Prostate gland (tissue), 2 donors: ENCODE measurements around the gene CD151. TPM values are rescaled to one million over a fixed set of nuclear protein-coding genes. Genes with fewer than 3 reads are reported as not detected.

Experiments
- DNase-seq: peaks from one replicate; pipeline ENCODE4 v3.0.0-alpha.2; 2019; ENCODE audit warnings: low spot score
- H3K27ac ChIP-seq, 2 donors: fragments of 200-600 bp; sonication (generic); 2 replicates each; pipeline ENCODE4 v1.5.1; 2017 to 2019
- H3K27me3 ChIP-seq: fragments of 200-600 bp; sonication (generic); replicated peaks from 2 replicates; pipeline ENCODE4 v1.5.1; 2019; ENCODE audit not compliant: insufficient read depth
- H3K36me3 ChIP-seq, 2 donors: fragments of 200-600 bp; sonication (generic); 1 replicate in 1 of 2; 2 replicates in 1 of 2; pipeline versions ENCODE4 v1.5.1 to v1.8.1; 2017 to 2019
- H3K4me1 ChIP-seq: fragments of 200-600 bp; sonication (generic); replicated peaks from 2 replicates; pipeline ENCODE4 v1.5.1; 2019
- H3K4me3 ChIP-seq, 2 donors: fragments of 200-600 bp; sonication (generic); 2 replicates each; pipeline ENCODE4 v1.5.1; 2017 to 2019
- H3K9me3 ChIP-seq: fragments of 200-600 bp; sonication (generic); 2 replicates; pipeline ENCODE4 v1.5.1; 2017
- CTCF ChIP-seq, 4 experiments: fragments of 200-600 bp in 2 of 4; fragments of 450-650 bp in 2 of 4; sonication (generic) in 2 of 4; IDR thresholded peaks; 1 replicate in 3 of 4; 2 replicates in 1 of 4; pipeline ENCODE4 v1.5.1; 2016 to 2019; ENCODE audit warnings: antibody characterized with exemption in 4 of 4, mild to moderate bottlenecking in 2 of 4, moderate library complexity in 2 of 4
- POLR2A ChIP-seq: fragments of 450-650 bp; IDR thresholded peaks from one replicate; pipeline ENCODE4 v1.6.1; 2016; ENCODE audit warnings: antibody characterized with exemption, mild to moderate bottlenecking
- POLR2AphosphoS5 ChIP-seq: sonication (generic); formaldehyde crosslinking; IDR thresholded peaks from one replicate; pipeline ENCODE4 v1.6.1; 2017; ENCODE audit warnings: antibody characterized with exemption
- WGBS: methylation state at CpG from one replicate; pipeline ENCODE4 v1.1.5; 2018; 5-methylcytosine and 5-hydroxymethylcytosine counted together
- intact Hi-C: fragments of 100-400 bp; cut with DNase I; formaldehyde crosslinking; loops from one replicate; pipeline ENCODE4 v1.14.2; 2022
- total RNA-seq, 2 donors: library from RNA; depleted of rRNA; stranded (reverse); fragments of >200 nt; gene quantifications; one replicate each; pipeline ENCODE4 v1.1.0, GENCODE V29; 2016

CD151 gene
- total RNA-seq = 100 to 1,000 TPM; 313 to 362 TPM

DNA sequence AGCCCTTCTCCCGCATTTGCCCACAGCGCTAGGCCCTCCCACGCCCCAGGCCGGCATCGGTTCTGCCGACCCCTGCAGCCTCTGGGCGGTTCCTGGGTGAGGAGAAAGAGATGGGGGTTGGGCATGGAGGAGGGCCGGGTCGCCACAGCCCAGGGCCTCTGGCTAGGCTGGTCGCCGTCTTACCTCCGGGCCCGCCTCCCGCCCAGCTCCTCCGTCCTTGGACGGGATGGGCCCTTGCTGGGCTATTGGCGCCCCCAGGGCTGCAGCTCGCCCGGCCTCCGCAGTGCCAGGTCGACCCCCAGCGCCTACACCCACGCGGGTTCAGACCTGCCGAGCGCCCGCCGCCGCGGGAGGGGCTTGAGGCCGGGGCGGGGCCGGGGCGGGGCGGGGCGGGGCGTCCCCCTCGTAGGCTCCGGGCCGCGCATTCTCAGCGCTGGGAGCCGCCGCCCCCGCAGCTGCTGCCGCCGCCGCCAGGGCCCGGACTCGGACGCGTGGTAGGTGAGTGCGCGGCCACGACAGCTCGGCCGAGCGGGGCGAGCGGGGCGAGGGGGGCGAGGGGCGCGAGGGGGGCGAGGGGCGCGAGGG, at the start of gene CD151:
Gene CD151, plus strand, starts transcription at position 424 of the 585 bp plus-strand sequence. CDS start 3,118 bp downstream, outside the sequence.
- Histone ChIP-seq H3K27ac (peak within 1 kb of the TSS; percentile 76 to 77), H3K36me3 (no peaks in the 10 kb centered on the region), H3K9me3 (no peaks in the 10 kb centered on the region), H3K27me3 (no peaks in the 10 kb centered on the region), H3K4me3 (peak within 1 kb of the TSS; percentile 63 to 79), H3K4me1 (peaks cover 27% of the 10 kb centered on the region)
- 4% methylated on average over 41 of the region's 67 CpGs for WGBS
- DNase-seq = no peak
- TF ChIP-seq CTCF (IDR thresholded peaks at IDR 0.05) (peak in 1 of 4 experiments; percentile 16), POLR2A (no peak)
- intact Hi-C loops = no loop called here

DNA sequence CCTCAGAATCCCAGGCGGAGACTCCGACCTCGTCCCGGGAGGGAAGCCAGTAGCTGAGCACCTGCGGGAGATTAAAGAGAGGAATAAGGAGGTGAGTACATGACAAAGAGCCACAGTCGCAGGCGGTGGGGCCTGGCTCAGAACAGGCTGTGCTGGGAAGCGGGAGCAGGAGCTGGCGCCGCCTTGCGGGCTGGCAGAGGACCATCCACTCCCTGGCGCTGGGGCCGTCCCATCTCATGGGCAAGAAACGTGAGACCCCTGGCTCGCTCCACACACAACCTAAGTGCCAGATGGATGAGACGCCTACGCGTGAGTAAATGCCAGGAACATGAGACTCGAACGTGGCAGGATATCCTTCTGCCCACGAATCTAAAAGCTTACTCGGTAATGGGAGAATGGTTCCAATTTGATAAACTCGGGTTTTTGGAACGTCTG, 49.2 kb upstream of the CD151 start:
- peak; percentile 85 for DNase-seq
- 22% methylated on average over 24 of the region's 24 CpGs for WGBS
- H3K36me3 ChIP-seq = no peaks in the 10 kb centered on the region
- intact Hi-C loops = loop anchor here (10.0 kb wide), 1 partner anchor 119 kb away; no protein-coding TSS in a partner anchor
- TF ChIP-seq POLR2AphosphoS5 (peak; percentile 88), POLR2A (no peak), CTCF (IDR thresholded peaks at IDR 0.05) (peak; percentile 9 to 82 (median 67))
- no peaks in the 10 kb centered on the region for H3K9me3 ChIP-seq
- no peaks in the 10 kb centered on the region for H3K4me1 ChIP-seq
- no peaks in the 10 kb centered on the region for H3K27me3 ChIP-seq
- H3K4me3 ChIP-seq = no peak overlapping the region
- peak overlapping the region; percentile 19 to 45 for H3K27ac ChIP-seq

DNA sequence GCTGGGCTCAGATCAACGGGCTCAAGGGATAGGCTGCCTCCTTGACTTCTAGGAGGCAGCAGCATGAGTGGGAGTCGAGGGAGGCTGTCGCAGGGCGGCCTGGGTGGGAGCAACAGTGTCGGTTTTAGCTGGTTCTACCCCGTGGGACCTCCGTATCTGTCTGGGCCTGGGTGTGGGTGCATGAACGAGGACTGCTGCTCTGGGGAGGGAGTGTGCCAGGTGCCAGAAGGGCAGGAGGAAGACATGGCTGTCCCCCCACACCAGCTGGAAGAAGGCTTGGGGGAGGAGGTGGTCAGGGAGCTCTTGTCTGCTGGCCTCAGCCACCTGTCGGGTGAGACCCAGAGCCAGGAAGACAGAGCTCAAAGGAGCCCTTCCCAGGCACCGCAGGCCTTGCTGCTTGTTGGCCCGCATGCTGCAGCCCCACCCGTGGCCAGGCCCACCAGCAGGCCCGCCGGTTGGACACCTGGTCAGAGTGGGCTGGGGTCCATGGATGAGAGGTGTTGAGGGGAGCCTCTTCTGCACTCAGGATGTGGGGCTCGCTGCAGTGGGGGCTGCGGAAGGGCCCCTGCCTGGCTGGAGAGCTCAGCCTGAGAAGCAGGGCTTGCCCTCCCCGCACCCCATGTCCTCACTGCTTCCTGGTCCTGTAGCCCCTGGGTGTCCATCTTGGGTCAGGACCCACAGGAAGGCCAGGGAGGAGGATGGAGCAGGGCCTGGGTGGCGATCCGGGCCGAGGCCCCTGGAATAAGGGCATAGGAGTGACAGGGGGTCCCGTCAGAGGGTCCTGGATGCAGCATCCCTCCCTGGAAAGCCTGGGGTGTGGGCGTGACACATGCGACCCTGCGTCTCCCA, 46.3 kb upstream of the CD151 start:
- intact Hi-C loops = loop anchor here (10.0 kb wide), 1 partner anchor 122 kb away; no protein-coding TSS in a partner anchor
- WGBS = 90% methylated on average over 18 of the region's 24 CpGs
- DNase-seq = no peak

DNA sequence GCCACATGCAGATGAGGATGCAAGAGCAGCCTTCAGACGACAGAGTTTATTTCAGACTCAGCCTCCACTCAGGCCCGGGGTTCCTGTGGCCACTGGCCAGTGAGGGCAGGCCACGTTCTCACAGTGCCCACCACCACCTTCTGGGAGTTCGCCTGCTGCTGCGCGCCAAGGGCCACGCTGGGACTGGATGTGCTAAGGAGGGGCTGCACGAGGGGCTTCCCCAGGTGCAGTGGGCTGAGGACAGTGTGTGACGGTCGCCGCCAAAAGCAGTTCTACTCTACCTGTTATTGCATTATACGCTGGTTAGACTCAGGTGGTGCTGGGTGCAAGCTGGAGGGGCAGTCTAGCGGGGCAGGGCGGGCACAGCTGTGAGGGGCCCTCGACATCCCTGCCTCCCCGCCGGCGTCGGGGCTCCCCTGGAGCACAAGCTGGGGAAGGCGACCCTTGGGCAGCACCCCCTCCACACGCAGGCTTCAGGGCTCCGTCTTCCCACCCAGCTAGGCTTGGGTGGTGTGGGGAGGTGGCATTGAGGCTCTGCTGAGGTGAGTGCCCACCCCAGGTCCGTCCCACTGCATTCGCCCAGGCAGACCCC, 45.6 kb upstream of the CD151 start:
- intact Hi-C loops = loop anchor here (10.0 kb wide), 1 partner anchor 122 kb away; no protein-coding TSS in a partner anchor
- no peak for DNase-seq
- no peak for TF ChIP-seq CTCF (IDR thresholded peaks at IDR 0.05)
- TF ChIP-seq POLR2A = no peak
- no peak for TF ChIP-seq POLR2AphosphoS5
- Histone ChIP-seq H3K4me3 (no peak overlapping the region), H3K4me1 (no peaks in the 10 kb centered on the region), H3K27ac (no peak overlapping the region), H3K9me3 (no peaks in the 10 kb centered on the region), H3K36me3 (no peaks in the 10 kb centered on the region), H3K27me3 (no peaks in the 10 kb centered on the region)
- WGBS = 88% methylated on average over 21 of the region's 24 CpGs

More for the DNA sequence above, 46.3 kb upstream of the CD151 start:
- Histone ChIP-seq H3K36me3 (no peaks in the 10 kb centered on the region), H3K27me3 (no peaks in the 10 kb centered on the region), H3K4me3 (no peak overlapping the region), H3K4me1 (no peaks in the 10 kb centered on the region), H3K27ac (no peak overlapping the region), H3K9me3 (no peaks in the 10 kb centered on the region)
- no peak for TF ChIP-seq CTCF (IDR thresholded peaks at IDR 0.05)
- no peak for TF ChIP-seq POLR2AphosphoS5
- no peak for TF ChIP-seq POLR2A
